SK-N-MC (cell line): ENCODE data around the gene TLE6.

ENCODE experiments used
- EZH2 ChIP-seq: fragments of 200-600 bp; sonication (generic); IDR thresholded peaks from one replicate; pipeline ENCODE4 v1.6.1; 2017; ENCODE audit warnings: antibody characterized with exemption
- POLR2AphosphoS5 ChIP-seq: IDR thresholded peaks from 2 replicates; pipeline ENCODE4 v1.6.1; 2012; ENCODE audit warnings: mild to moderate bottlenecking, low read depth, low read length, borderline replicate concordance

DNA sequence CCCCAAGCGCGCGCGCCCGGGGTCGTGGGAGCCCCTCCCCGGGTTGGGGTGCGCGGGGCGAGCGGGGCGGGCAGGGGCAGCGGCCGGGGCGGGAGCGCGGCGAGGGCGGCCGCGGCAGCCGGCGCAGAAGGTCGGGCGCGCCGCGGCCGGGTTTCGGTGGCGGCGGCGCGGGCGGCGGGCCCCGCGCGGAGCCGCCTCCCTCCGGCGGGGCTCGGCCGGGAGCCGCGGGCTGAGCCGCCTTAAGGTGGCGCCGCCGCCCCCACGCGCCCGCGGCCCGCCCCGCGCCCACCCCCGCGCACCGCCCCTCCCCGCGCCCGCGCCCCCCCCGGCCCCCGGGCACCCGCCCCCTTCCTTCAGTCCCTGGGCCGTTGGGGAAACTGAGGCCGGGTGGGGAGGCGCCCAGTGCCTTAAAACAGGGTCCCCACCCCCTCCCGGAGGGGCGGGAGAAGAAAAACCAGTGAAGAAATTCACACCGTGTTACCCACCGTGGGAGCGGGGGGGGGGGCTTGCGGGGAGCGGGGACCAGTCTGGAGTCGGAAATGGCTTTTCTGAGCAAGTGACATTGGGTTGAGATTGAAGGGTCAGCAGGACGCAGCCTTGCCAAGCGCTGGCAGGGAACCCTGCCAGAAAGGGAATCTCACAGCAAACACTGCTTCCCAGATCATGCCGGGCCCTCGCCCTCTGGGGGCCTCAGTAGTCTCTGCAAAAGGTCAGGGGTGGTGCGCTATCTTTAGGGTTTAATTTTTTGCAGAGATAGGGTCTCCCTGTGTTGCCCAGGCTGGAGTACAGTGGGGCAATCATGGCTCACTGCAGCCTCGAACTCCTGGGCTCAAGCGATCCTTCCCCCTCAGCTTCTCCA is 51.9 kb downstream of the TLE6 start, which contains the start of gene TLE2:
- TF ChIP-seq POLR2AphosphoS5, result no peak
- TF ChIP-seq EZH2, result no peak
